OCI-LY7 (cell line): ENCODE measurements around the gene KCNT1.

Experiments used
- EZH2phosphoT487 ChIP-seq: fragments of 200-600 bp; sonication (generic); IDR thresholded peaks from 2 replicates; pipeline ENCODE4 v1.6.1; 2018; ENCODE audit warnings: low read depth, borderline replicate concordance, mild to moderate bottlenecking, mixed run types, antibody characterized with exemption, low read length, moderate library complexity, mixed read lengths
- TF ChIP-seq, protein P1 (sequence below): fragments of 200-600 bp; sonication (generic); conservative IDR thresholded peaks from 2 replicates; pipeline ENCODE4 v1.5.1; 2014; ENCODE audit warnings: mild to moderate bottlenecking, antibody characterized with exemption, low read length, moderate library complexity, mixed read lengths

DNA sequence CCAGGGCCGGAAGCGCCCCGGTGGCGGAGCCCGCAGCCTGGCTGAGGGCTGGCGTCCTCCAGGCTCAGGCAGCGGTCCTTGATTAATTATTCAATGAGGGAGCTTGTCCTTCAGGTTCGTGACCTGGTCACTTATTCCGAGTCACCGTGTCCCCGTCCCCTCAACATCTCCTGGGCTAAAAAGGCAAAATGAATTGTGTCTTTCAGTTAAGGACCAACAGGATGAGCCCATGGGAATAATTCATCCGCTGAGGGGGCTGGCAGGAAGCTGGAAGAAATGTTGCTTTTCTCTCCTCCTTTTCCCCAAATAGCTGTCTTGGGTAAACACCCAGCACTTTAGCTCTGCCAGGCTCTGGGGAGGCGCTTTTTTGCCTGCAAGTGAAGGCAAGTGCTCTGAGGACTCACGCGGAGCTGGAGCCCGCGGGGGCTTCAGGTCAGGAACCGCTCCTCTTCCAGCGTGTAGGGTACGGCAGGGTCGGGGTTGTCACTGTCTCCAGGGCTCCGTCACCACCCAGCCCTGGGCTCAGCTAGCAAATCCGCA is 13.1 kb downstream of the KCNT1 start:
- TF ChIP-seq, protein P1, sequence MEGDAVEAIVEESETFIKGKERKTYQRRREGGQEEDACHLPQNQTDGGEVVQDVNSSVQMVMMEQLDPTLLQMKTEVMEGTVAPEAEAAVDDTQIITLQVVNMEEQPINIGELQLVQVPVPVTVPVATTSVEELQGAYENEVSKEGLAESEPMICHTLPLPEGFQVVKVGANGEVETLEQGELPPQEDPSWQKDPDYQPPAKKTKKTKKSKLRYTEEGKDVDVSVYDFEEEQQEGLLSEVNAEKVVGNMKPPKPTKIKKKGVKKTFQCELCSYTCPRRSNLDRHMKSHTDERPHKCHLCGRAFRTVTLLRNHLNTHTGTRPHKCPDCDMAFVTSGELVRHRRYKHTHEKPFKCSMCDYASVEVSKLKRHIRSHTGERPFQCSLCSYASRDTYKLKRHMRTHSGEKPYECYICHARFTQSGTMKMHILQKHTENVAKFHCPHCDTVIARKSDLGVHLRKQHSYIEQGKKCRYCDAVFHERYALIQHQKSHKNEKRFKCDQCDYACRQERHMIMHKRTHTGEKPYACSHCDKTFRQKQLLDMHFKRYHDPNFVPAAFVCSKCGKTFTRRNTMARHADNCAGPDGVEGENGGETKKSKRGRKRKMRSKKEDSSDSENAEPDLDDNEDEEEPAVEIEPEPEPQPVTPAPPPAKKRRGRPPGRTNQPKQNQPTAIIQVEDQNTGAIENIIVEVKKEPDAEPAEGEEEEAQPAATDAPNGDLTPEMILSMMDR, result no peak
- TF ChIP-seq EZH2phosphoT487, result no peak
